Measurements from ENCODE around the gene TCEAL1. TPM values are rescaled to one million over a fixed set of nuclear protein-coding genes. Genes with fewer than 3 reads are reported as not detected.
"Not testable (repeated sequence)": the region's sequence is repeated elsewhere in the genome, so short reads cannot be mapped to it uniquely, and the experiment has no call there.

Gene TCEAL1
- total RNA-seq, 2 experiments from 2014 or later: 4.7 to 5.2 TPM

DNA sequence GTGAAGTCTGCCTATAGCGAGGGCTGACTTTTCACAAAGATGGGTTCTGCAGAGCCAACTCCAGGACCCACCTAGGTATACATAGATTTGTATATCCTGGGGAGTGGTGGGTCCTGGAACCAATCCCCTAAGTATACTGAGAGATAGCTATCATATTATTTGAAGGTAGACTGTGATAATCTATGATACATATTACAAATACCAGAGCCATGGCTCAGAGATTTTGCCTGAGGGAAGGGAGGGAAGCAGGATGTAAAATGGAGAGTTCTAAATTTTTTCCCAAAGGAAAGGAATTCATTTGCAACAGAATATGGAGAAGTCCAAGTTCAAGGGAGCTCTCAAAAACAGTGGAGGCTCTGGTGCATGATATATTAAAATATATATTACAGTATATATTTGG lies 13.8 kb upstream of the TCEAL1 start:
- ATAC-seq: no peak
- Mint-ChIP-seq H3K36me3 (ENCODE audit: low read depth) (no peaks in the 10 kb centered on the region), H3K4me3 (no peak overlapping the region)

DNA sequence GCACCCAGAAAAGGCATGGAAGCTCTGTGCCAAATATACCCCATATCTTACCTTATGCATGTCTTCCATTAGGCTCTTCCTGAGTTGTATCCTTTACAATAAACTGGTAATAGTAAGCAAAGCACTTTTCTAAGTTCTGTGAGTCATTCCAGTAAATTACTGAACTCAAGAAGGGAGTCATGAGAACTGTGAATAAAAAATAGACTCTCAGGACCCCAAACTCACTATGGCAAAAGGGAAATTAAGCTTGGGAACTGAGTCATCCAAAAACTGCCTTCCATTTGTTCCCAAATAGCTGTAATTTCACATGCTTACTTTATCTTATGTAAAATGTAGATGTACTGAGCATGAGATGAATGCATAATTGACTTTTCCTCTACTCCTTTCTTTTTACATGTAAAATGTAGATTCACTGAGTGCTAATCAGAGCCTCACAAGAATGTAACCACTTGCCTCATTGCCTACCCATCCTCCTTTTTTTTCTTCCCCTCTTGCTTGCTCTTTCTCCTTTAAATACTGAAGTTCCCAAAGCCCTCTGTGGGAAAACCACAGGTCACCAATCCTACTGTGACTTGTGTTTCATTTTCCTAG lies 12.9 kb upstream of the TCEAL1 start:
- H3K36me3 Mint-ChIP-seq (ENCODE audit: low read depth): no peaks in the 10 kb centered on the region
- no peak overlapping the region for H3K4me3 Mint-ChIP-seq
- DNase-seq (no peak), ATAC-seq (no peak)
- no peaks in the 10 kb centered on the region for H3K27me3 Mint-ChIP-seq (ENCODE audit: low read depth)
- POLR2A ChIA-PET: no interaction called here
- CTCF ChIA-PET: interaction anchor here (0.6 kb wide), 1 partner anchor 276 kb away, joined by 3 read pairs; no protein-coding TSS in a partner anchor
- no peak overlapping the region for H3K27ac Mint-ChIP-seq
- no peaks in the 10 kb centered on the region for H3K4me1 Mint-ChIP-seq (ENCODE audit: low read depth)
- no peaks in the 10 kb centered on the region for H3K9me3 Mint-ChIP-seq (ENCODE audit: insufficient read depth)

More for the DNA sequence above, 13.8 kb upstream of the TCEAL1 start:
- no peaks in the 10 kb centered on the region for H3K27me3 Mint-ChIP-seq (ENCODE audit: low read depth)
- no peaks in the 10 kb centered on the region for H3K4me1 Mint-ChIP-seq (ENCODE audit: low read depth)
- H3K27ac Mint-ChIP-seq: no peak overlapping the region
- no peak for DNase-seq
- POLR2A ChIA-PET: no interaction called here
- CTCF ChIA-PET: no interaction called here
- H3K9me3 Mint-ChIP-seq (ENCODE audit: insufficient read depth): no peaks in the 10 kb centered on the region

DNA sequence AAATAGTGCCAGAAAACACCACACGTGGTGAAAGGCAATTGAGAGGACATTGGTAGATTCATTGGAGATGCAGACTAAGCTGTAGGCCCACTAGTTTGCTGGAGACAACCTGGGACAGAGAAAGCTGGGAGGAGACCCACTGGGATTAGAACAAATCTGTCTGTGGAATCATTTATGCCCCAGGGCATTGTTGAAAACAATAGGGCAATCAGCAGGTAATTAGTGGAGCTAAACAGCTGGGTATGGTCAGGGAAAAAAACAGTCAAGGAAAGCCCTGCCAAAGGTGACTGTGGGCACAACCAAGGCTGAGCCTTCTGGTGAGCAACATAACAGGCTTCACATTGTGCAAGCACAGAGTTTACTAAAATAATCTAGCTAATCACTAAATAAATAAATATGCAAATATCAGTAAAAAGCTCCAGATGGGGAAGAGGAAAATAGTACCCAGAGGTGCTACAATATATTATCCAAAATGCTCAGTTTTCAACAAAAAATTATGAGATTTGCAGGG lies 12.0 kb upstream of the TCEAL1 start:
- Mint-ChIP-seq H3K27ac (no peak overlapping the region), H3K9me3 (ENCODE audit: insufficient read depth) (no peaks in the 10 kb centered on the region), H3K4me1 (ENCODE audit: low read depth) (no peaks in the 10 kb centered on the region), H3K4me3 (no peak overlapping the region), H3K36me3 (ENCODE audit: low read depth) (no peaks in the 10 kb centered on the region), H3K27me3 (ENCODE audit: low read depth) (no peaks in the 10 kb centered on the region)
- CTCF ChIA-PET: interaction anchor here (0.7 kb wide), 1 partner anchor 69 kb away, joined by 3 read pairs; no protein-coding TSS in a partner anchor
- ATAC-seq: no peak
- DNase-seq: no peak
- POLR2A ChIA-PET: no interaction called here

DNA sequence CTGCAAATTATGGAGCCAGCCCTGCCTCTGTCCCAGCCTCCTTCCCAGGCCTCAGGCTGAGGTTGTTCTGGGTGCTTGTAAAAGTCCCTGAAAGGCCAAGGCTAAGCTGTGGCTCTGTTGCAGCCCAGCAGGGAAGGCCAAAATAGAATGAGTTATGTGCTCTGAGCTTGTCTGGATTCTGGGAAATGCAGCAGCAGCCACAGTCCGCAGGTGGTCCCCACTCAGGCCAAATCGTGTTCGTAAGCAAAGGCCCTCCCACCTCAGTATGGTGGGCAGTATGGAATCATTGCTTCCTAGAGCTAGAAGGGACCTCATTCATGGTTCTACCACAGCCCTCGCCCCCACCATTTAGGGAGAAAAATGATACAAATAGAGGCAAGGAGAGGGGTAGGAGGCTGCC lies 4.7 kb upstream of the TCEAL1 start:
- Mint-ChIP-seq H3K4me1 (ENCODE audit: low read depth) (peaks cover 7% of the 10 kb centered on the region), H3K27me3 (ENCODE audit: low read depth) (no peaks in the 10 kb centered on the region), H3K36me3 (ENCODE audit: low read depth) (no peaks in the 10 kb centered on the region), H3K9me3 (ENCODE audit: insufficient read depth) (no peaks in the 10 kb centered on the region), H3K27ac (no peak overlapping the region), H3K4me3 (no peak overlapping the region)
- ATAC-seq (no peak), DNase-seq (no peak)
- CTCF ChIA-PET: no interaction called here
- POLR2A ChIA-PET: no interaction called here

DNA sequence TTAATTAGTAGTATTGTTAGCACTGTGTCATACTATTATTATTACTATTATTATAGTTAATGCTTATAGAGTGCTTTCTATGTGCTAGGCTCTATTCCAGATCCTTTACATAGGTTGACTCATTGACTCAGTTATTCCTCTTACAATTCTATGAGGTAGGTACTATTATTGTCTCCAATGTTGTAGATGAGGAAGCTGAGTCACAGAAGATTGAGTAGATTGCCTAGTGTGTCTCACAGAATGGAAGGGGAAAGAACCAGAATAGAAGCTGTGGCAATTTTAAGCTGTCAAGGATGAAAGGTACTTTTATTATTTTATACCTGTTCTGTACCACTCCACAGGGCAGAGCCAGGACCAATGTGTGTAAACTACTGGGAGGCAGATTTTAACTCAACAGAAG lies 1.9 kb upstream of the TCEAL1 start:
- no peaks in the 10 kb centered on the region for H3K36me3 Mint-ChIP-seq (ENCODE audit: low read depth)
- ATAC-seq: no peak
- no peak overlapping the region for H3K4me3 Mint-ChIP-seq
- H3K9me3 Mint-ChIP-seq (ENCODE audit: insufficient read depth): no peaks in the 10 kb centered on the region
- no peak overlapping the region for H3K27ac Mint-ChIP-seq
- ChIA-PET CTCF (no interaction called here), POLR2A (no interaction called here)
- no peak for DNase-seq
- no peaks in the 10 kb centered on the region for H3K27me3 Mint-ChIP-seq (ENCODE audit: low read depth)
- peaks cover 14% of the 10 kb centered on the region for H3K4me1 Mint-ChIP-seq (ENCODE audit: low read depth)

DNA sequence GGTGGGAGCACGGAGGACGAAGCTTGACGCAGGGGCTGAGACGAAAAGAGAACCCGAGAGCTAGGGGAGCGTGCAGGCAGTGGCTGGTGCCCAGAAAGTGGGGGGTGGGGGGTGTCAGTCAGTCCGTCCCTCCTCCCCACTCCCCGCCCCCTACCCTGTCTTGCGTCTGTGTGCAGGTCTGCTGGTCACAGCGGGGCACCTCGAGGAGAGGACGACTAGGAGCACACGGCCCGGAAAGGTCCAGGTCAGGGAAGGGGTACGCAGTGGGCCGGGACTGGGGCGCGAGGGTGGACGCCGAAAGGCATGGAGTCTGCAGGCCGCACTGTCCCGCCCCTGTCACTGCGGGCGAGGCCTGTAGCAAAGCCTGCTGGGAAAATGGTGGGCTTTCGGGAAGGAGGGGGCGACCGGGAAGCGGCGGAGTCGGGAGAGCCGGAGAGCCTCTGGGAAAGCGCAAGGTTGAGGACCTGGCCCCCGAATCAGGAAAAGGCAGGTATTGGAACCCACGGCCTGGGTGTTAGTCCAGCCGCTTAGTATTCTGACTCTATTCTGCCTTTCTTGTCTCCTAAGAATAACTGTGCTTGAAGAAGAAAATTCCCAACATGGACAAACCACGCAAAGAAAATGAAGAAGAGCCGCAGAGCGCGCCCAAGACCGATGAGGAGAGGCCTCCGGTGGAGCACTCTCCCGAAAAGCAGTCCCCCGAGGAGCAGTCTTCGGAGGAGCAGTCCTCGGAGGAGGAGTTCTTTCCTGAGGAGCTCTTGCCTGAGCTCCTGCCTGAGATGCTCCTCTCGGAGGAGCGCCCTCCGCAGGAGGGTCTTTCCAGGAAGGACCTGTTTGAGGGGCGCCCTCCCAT lies 769 bp downstream of the TCEAL1 start:
- ATAC-seq: peak; percentile 59
- CTCF ChIA-PET: interaction anchor here (1.0 kb wide), 1 partner anchor 96 kb away, joined by 5 read pairs; no protein-coding TSS in a partner anchor
- DNase-seq: peak; percentile 20
- Mint-ChIP-seq H3K4me1 (ENCODE audit: low read depth) (peaks cover 14% of the 10 kb centered on the region), H3K27me3 (ENCODE audit: low read depth) (no peaks in the 10 kb centered on the region), H3K36me3 (ENCODE audit: low read depth) (no peaks in the 10 kb centered on the region), H3K9me3 (ENCODE audit: insufficient read depth) (no peaks in the 10 kb centered on the region), H3K27ac (peak overlapping the region; percentile 76), H3K4me3 (peak overlapping the region; percentile 83)
- POLR2A ChIA-PET: interaction anchor here (1.1 kb wide), 1 partner anchor 19 kb away, joined by 3 read pairs; no protein-coding TSS in a partner anchor

DNA sequence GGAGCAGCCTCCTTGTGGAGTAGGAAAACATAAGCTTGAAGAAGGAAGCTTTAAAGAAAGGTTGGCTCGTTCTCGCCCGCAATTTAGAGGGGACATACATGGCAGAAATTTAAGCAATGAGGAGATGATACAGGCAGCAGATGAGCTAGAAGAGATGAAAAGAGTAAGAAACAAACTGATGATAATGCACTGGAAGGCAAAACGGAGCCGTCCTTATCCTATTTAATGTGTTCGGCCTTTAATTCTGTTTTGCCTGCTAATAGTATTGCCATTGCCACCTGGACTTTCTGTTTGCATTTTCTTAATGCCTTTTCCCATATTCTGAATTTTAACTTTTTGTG lies 1.4 kb downstream of the TCEAL1 start:
- peaks cover 14% of the 10 kb centered on the region for H3K4me1 Mint-ChIP-seq (ENCODE audit: low read depth)
- H3K27ac Mint-ChIP-seq: no peak overlapping the region
- H3K36me3 Mint-ChIP-seq (ENCODE audit: low read depth): no peaks in the 10 kb centered on the region
- CTCF ChIA-PET: interaction anchor here (1.0 kb wide), 1 partner anchor 97 kb away, joined by 5 read pairs; no protein-coding TSS in a partner anchor
- DNase-seq: no peak
- POLR2A ChIA-PET: interaction anchor here (1.1 kb wide), 1 partner anchor 20 kb away, joined by 3 read pairs; no protein-coding TSS in a partner anchor
- H3K27me3 Mint-ChIP-seq (ENCODE audit: low read depth): no peaks in the 10 kb centered on the region
- ATAC-seq: no peak
- no peaks in the 10 kb centered on the region for H3K9me3 Mint-ChIP-seq (ENCODE audit: insufficient read depth)
- H3K4me3 Mint-ChIP-seq: peak overlapping the region; percentile 83

DNA sequence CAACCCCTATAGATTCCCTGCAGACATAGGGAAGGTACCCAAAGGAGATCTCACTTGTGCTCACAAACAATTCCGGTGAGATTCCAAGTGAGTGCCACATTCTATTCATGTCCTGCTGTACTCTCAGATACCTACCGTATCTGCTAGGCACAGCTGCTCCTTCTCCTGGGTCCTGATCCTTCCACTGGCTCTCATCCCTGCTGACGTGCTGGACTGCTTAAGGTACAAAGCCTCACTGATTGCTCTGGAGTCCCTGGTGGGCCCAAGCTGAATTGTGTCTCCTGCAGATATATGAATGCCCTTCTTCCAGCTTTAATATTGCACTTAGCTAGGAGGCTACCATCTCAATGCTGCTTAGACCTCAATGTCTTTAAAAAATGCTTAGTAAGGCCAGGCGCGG lies 2.4 kb downstream of the TCEAL1 start:
- H3K27me3 Mint-ChIP-seq (ENCODE audit: low read depth): no peaks in the 10 kb centered on the region
- DNase-seq: no peak
- H3K9me3 Mint-ChIP-seq (ENCODE audit: insufficient read depth): no peaks in the 10 kb centered on the region
- ChIA-PET CTCF (no interaction called here), POLR2A (no interaction called here)
- no peak overlapping the region for H3K27ac Mint-ChIP-seq
- no peaks in the 10 kb centered on the region for H3K36me3 Mint-ChIP-seq (ENCODE audit: low read depth)
- ATAC-seq: no peak
- H3K4me3 Mint-ChIP-seq: no peak overlapping the region
- peaks cover 14% of the 10 kb centered on the region for H3K4me1 Mint-ChIP-seq (ENCODE audit: low read depth)

DNA sequence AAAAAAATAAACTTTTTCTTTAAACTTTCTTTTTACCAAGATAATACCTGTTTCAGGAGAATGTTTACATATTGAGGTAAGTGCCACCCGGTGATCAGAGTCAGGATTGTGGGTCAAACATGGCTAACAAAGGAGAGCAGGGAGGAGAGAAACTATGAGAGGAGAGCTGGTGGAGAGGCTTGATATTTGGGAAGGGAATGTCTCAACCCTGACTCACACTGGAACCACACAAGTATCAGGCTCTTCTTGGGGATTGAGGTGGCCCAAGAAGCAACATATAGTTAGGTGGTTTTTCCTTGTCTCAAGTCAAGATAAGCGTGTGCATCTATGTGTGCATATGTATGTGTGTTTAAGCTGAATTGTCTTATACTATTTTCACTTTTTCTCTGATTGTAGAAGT lies 6.7 kb downstream of the TCEAL1 start:
- H3K27me3 Mint-ChIP-seq (ENCODE audit: low read depth): no peaks in the 10 kb centered on the region
- no peaks in the 10 kb centered on the region for H3K36me3 Mint-ChIP-seq (ENCODE audit: low read depth)
- no peak overlapping the region for H3K4me3 Mint-ChIP-seq
- H3K4me1 Mint-ChIP-seq (ENCODE audit: low read depth): no peaks in the 10 kb centered on the region
- DNase-seq: no peak
- H3K9me3 Mint-ChIP-seq (ENCODE audit: insufficient read depth): no peaks in the 10 kb centered on the region
- H3K27ac Mint-ChIP-seq: no peak overlapping the region
- CTCF ChIA-PET: no interaction called here
- no peak for ATAC-seq
- POLR2A ChIA-PET: no interaction called here

DNA sequence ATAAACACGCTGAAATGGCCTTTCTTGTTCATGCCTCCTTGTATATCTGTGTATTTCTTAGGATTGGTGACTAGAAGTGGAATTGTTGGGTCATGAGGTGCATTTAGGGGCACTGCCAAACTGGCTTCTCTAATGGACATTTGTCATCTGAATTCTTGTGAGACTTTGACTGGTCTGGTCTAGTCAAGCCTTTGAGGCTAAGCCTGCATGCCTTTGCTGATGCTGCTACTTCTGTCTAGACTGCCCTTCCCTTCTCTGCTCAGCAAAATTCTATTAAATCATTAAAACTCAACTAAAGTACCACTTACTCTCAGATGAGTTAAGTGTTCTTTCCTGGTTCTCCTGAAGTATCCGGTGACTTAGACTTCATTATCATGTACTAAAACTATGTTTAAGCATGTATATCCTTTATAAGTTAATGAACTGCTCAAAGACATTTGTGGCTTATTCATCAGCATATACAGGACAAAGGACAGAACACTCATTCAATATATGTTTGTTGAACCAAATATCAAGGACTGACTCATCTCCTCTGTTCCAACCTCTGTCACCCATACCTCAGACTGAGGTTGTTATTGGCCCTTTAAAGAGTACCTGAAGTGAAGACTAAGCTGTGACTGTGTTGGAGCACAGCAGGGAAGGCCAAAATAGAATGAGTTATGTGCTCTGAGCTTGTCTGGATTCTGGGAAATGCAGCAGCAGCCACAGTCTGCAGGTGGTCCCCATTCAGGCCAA lies 9.0 kb downstream of the TCEAL1 start:
- H3K4me1 Mint-ChIP-seq (ENCODE audit: low read depth): no peaks in the 10 kb centered on the region
- no peaks in the 10 kb centered on the region for H3K9me3 Mint-ChIP-seq (ENCODE audit: insufficient read depth)
- no peak overlapping the region for H3K27ac Mint-ChIP-seq
- no peaks in the 10 kb centered on the region for H3K36me3 Mint-ChIP-seq (ENCODE audit: low read depth)
- DNase-seq: no peak
- POLR2A ChIA-PET: no interaction called here
- no peak for ATAC-seq
- no peak overlapping the region for H3K4me3 Mint-ChIP-seq
- CTCF ChIA-PET: no interaction called here
- H3K27me3 Mint-ChIP-seq (ENCODE audit: low read depth): no peaks in the 10 kb centered on the region

DNA sequence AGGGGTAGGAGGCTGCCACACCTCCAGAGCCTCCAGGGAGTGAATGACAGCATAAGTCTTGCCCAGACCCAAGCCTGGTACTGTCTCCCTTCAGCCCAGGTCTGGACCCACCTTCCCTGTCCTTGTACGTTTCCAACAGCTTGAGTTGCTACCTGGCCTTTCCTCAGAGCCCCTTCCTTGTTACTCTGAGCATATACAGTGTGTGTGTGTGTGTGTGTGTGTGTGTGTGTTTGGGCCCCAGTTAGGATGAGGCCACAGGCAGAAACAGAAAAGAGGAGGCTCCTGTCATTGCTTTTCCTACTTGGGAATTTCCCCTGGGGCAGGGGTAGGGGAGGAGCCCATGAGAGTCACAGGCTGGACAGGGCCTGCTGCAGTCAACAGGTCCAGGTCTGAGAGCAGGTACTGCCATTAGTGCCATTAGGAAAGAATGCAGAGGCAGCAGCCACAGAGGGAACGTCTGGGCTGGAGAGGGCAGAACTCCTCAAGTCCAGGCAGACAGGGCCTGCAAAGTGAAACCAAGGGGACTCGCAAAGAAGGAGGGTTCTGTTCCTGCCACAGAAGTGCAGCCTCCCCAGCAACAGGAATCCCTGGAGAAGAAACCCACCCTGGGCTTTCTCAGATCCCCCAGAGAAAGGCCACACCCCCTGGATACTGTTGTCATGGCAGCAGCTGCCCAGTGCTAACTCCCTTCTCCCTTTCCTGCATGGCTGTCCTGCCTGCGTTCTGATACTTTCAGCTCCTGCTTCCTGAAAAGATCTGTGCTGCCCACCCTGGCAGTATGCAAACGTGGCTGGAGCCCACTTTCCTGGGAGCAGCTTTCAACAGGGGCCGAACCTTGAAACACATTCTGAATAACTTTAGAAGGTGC lies 9.9 kb downstream of the TCEAL1 start:
- H3K27ac Mint-ChIP-seq; H3K27me3 Mint-ChIP-seq (ENCODE audit: low read depth); DNase-seq; POLR2A ChIA-PET; H3K9me3 Mint-ChIP-seq (ENCODE audit: insufficient read depth); ATAC-seq; H3K4me3 Mint-ChIP-seq; H3K36me3 Mint-ChIP-seq (ENCODE audit: low read depth); H3K4me1 Mint-ChIP-seq (ENCODE audit: low read depth); CTCF ChIA-PET: not testable (repeated sequence)

All from activated CD8-positive, alpha-beta T cell treated with anti-CD3 and anti-CD28 coated beads, Interleukin-2, amount 10 ng/mL, durations not matched to agents 7 days and 5 days (primary cell).